ENCODE data around the gene WFIKKN2. TPM values are rescaled to one million over a fixed set of nuclear protein-coding genes. Genes with fewer than 3 reads are reported as not detected.
A peak's percentile ranks its signal among the peaks of the same experiment; 100 is the strongest.

WFIKKN2 gene
- total RNA-seq, 1 experiment from 2014 or later = not detected

- TF ChIP-seq EZH2 (IDR thresholded peaks at IDR 0.05; ENCODE audit: borderline replicate concordance, low read depth, low read length, poor library complexity, severe bottlenecking) = no peak
- TF ChIP-seq, protein P1, sequence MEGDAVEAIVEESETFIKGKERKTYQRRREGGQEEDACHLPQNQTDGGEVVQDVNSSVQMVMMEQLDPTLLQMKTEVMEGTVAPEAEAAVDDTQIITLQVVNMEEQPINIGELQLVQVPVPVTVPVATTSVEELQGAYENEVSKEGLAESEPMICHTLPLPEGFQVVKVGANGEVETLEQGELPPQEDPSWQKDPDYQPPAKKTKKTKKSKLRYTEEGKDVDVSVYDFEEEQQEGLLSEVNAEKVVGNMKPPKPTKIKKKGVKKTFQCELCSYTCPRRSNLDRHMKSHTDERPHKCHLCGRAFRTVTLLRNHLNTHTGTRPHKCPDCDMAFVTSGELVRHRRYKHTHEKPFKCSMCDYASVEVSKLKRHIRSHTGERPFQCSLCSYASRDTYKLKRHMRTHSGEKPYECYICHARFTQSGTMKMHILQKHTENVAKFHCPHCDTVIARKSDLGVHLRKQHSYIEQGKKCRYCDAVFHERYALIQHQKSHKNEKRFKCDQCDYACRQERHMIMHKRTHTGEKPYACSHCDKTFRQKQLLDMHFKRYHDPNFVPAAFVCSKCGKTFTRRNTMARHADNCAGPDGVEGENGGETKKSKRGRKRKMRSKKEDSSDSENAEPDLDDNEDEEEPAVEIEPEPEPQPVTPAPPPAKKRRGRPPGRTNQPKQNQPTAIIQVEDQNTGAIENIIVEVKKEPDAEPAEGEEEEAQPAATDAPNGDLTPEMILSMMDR (conservative IDR thresholded peaks at IDR 0.05; ENCODE audit: low read depth, low read length) = no peak
- Histone ChIP-seq H3K4me3 (ENCODE audit: low read depth, low read length, poor library complexity, severe bottlenecking) (no peak overlapping the region), H3K9me3 (ENCODE audit: low read depth, low read length, poor library complexity, severe bottlenecking) (no peaks in the 10 kb centered on the region), H3K27me3 (replicated peaks; ENCODE audit: insufficient read depth, low read depth, low read length, poor library complexity) (no peaks in the 10 kb centered on the region), H3K36me3 (ENCODE audit: insufficient read depth, low read length, poor library complexity, severe bottlenecking) (no peaks in the 10 kb centered on the region), H3K4me1 (ENCODE audit: insufficient read depth, low read length, poor library complexity, severe bottlenecking) (peaks cover 5% of the 10 kb centered on the region), H3K27ac (ENCODE audit: low read depth, low read length, poor library complexity, severe bottlenecking) (no peak overlapping the region)
- no peak for DNase-seq (ENCODE audit: low spot score)
- no TSS peak for BruUV-seq (replicated peaks)
- ChIA-PET CTCF (no interaction called here), POLR2A (ENCODE audit: low non-redundant PET) (no interaction called here)
- intact Hi-C loops (cut with micrococcal nuclease; ENCODE audit: unreplicated experiment) = no loop called here
Observed at GRCh38 chr17:50816271-50816670, 19.1 kb upstream of the WFIKKN2 start.

DNA sequence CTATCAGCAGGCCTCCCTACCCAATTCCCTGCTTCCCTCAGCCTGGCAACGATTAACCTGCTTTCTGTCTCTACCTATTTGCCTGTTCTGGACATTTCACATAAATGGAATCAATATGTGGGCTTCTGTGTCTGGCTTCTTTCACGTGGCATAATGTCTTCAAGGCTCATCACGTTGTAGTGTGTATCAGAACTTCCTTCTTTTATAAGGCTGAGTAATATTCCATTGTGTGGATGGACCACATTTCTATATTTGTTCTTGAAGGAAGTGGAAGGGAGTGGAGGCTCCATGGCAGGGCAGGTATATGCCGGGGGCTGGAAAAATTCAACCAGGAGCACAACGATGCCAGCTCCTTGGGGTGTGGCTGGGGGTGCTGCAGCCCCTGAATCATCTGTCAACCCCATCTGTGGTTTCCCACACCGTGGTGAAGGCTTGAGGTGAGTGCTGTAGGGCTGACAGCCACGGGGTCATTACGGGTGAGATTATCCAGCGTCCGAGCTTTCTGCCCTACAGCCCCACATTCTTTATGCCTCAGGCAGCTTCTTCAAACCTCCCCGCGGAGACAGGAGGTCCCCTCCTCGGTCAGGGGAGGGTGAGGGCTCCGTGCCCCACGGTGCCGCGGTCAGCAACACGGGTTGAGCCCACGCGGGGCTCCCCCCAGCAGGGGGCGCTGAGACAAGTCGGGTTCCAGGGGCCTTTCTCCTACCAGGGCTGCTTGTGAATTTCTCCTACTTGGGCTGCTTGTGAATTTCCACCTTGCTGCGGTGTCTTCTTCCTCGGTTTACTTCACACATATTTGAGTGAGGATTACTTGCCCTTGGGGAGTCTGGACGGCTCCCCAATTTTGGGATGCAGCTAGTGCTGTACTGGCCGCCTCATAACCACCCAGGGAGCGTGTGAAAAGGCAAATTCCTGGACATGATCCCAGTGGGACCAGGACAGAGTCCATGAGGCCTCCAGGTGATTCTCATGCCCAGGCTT, 18.3 kb upstream of the WFIKKN2 start:
- TF ChIP-seq, protein P1 (conservative IDR thresholded peaks at IDR 0.05; ENCODE audit: low read depth, low read length) = peak; percentile 92
- no peak for TF ChIP-seq EZH2 (IDR thresholded peaks at IDR 0.05; ENCODE audit: borderline replicate concordance, low read depth, low read length, poor library complexity, severe bottlenecking)
- peak; percentile 55 for DNase-seq (ENCODE audit: low spot score)
- ChIA-PET POLR2A (ENCODE audit: low non-redundant PET) (no interaction called here), CTCF (interaction anchor here (0.6 kb wide), 3 partner anchors 9 to 277 kb away, joined by 3 to 10 read pairs (median 5); no protein-coding TSS in a partner anchor)
- no peak overlapping the region for H3K27ac ChIP-seq (ENCODE audit: low read depth, low read length, poor library complexity, severe bottlenecking)
- no peak overlapping the region for H3K4me3 ChIP-seq (ENCODE audit: low read depth, low read length, poor library complexity, severe bottlenecking)
- no peaks in the 10 kb centered on the region for H3K27me3 ChIP-seq (replicated peaks; ENCODE audit: insufficient read depth, low read depth, low read length, poor library complexity)
- BruUV-seq (replicated peaks) = no TSS peak
- peaks cover 5% of the 10 kb centered on the region for H3K4me1 ChIP-seq (ENCODE audit: insufficient read depth, low read length, poor library complexity, severe bottlenecking)
- H3K36me3 ChIP-seq (ENCODE audit: insufficient read depth, low read length, poor library complexity, severe bottlenecking) = no peaks in the 10 kb centered on the region
- no peaks in the 10 kb centered on the region for H3K9me3 ChIP-seq (ENCODE audit: low read depth, low read length, poor library complexity, severe bottlenecking)
- intact Hi-C loops (cut with micrococcal nuclease; ENCODE audit: unreplicated experiment) = no loop called here

DNA sequence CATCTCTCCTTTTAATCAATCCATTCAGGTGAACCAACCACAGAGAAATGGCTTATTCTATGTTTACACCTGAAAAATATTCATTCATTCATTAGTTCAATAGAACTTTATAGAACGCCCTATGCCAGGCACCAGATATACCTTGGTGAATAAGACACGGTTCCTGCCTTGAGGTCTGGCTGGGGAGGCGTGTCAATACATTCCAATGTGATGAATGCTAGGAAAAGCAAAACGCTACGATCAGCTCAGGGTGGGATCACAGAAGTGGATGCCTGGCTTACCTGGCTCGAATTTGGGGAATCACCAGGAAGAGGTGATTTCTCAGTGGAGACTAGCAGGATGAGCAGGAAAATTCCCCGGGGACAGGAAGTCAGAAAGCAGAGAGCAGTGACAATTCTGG, 17.5 kb upstream of the WFIKKN2 start:
- Histone ChIP-seq H3K36me3 (ENCODE audit: insufficient read depth, low read length, poor library complexity, severe bottlenecking) (no peaks in the 10 kb centered on the region), H3K27ac (ENCODE audit: low read depth, low read length, poor library complexity, severe bottlenecking) (no peak overlapping the region), H3K27me3 (replicated peaks; ENCODE audit: insufficient read depth, low read depth, low read length, poor library complexity) (no peaks in the 10 kb centered on the region), H3K9me3 (ENCODE audit: low read depth, low read length, poor library complexity, severe bottlenecking) (no peaks in the 10 kb centered on the region), H3K4me3 (ENCODE audit: low read depth, low read length, poor library complexity, severe bottlenecking) (no peak overlapping the region), H3K4me1 (ENCODE audit: insufficient read depth, low read length, poor library complexity, severe bottlenecking) (peaks cover 5% of the 10 kb centered on the region)
- BruUV-seq (replicated peaks) = no TSS peak
- intact Hi-C loops (cut with micrococcal nuclease; ENCODE audit: unreplicated experiment) = no loop called here
- DNase-seq (ENCODE audit: low spot score) = no peak
- CTCF ChIA-PET = interaction anchor here (0.6 kb wide), 3 partner anchors 8 to 278 kb away, joined by 3 to 10 read pairs (median 5); no protein-coding TSS in a partner anchor
- POLR2A ChIA-PET (ENCODE audit: low non-redundant PET) = no interaction called here
- no peak for TF ChIP-seq EZH2 (IDR thresholded peaks at IDR 0.05; ENCODE audit: borderline replicate concordance, low read depth, low read length, poor library complexity, severe bottlenecking)
- TF ChIP-seq, protein P1 (conservative IDR thresholded peaks at IDR 0.05; ENCODE audit: low read depth, low read length) = no peak
